GM19397 (cell line): ENCODE results near the gene VPS26C.
A peak's percentile ranks its signal among the peaks of the same experiment; 100 is the strongest.
"Not testable (repeated sequence)": the region's sequence is repeated elsewhere in the genome, so short reads cannot be mapped to it uniquely, and the experiment has no call there.

Source experiments
- ATAC-seq: cut with Tn5 transposase; IDR thresholded peaks from one replicate; pipeline ENCODE4 v1.9.1; 2021; ENCODE audit warnings: mild to moderate bottlenecking, moderate library complexity; ENCODE audit not compliant: unreplicated experiment

VPS26C gene

DNA sequence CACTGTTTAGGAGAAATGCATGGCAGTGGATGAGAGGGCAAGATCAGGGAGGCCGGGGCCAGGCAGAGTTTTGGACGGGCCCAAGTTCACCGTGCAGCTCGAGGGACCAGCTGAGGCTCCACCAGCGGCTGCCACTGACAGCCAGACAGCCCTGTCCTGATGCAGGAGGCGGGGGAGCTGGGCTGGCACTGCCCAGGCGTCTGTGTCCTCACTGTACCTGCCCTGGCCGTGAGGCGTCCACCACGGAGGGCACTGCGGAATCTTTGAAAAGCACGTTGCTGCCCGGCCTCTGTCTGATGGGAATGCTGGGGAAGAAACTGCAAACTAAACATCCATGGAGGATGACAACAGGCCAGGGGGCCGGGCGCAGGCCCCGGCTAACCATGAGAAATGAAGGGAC lies 35.5 kb downstream of the VPS26C start:
- no peak for ATAC-seq

DNA sequence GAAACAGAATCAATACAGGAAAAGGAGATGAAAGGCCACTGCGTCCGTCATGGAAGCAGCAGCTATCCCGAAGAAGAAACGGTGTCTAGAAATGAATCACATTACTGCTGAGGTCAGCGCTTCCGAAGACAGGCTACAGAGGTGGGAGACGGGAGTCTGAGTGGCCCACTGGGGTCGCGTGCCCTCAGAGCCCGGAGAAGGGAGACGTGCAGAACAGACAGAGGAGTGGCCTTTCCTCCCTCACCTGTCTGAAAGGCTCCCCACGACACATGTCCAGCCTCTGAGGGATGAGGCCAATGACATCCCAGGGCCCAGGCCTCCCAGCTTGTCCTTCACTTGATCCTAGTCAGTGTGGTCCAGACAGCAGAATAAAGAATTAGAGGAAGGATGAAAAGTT lies 35.9 kb downstream of the VPS26C start:
- no peak for ATAC-seq

DNA sequence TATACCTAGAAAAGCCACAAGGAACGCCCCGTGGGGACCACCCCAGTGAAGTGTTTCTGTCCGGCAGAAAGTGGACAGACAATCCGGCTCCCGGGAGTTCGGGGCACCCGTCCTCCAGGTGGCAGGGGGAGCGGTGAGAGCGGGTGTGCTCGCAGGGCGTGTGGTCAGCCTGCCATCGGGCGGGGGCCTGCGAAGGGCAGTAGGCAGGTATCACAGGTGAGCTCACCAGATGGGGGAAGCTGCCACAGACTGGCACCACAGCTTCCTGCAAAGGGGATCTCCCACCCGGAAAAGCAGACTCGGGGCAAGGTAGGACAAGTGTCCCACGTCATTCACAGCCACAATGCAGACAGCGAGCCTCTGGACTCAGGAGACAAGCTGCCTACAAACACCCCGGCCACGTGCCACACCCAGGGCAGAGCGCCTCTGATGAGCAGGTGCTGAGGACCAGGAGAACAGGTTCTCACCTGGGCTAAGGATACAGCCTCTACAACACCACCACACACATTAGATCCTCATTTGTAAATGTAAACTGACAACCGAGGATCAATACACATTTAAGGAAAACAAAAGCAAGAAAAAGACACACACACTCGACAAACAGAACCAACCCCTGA lies 36.4 kb downstream of the VPS26C start:
- no peak for ATAC-seq

DNA sequence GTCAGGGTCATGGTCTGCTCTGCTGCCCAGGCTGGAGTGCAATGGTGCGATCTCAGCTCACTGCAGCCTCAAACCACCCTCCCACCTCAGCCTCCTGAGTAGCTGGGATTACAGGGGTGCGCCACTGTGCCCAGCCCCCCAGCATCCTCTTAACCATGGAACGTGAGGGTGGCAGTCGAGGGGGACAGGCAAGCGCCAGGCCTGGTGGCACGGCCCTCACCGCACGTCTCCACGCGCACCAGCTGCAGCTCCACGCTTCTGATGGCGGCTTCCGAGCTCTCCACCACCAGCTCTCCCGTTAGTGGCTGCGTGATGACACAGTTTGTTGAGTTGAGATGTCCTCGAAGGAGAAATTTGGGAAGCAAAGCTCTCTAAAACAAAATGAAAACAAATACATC lies 39.1 kb downstream of the VPS26C start:
- no peak for ATAC-seq

DNA sequence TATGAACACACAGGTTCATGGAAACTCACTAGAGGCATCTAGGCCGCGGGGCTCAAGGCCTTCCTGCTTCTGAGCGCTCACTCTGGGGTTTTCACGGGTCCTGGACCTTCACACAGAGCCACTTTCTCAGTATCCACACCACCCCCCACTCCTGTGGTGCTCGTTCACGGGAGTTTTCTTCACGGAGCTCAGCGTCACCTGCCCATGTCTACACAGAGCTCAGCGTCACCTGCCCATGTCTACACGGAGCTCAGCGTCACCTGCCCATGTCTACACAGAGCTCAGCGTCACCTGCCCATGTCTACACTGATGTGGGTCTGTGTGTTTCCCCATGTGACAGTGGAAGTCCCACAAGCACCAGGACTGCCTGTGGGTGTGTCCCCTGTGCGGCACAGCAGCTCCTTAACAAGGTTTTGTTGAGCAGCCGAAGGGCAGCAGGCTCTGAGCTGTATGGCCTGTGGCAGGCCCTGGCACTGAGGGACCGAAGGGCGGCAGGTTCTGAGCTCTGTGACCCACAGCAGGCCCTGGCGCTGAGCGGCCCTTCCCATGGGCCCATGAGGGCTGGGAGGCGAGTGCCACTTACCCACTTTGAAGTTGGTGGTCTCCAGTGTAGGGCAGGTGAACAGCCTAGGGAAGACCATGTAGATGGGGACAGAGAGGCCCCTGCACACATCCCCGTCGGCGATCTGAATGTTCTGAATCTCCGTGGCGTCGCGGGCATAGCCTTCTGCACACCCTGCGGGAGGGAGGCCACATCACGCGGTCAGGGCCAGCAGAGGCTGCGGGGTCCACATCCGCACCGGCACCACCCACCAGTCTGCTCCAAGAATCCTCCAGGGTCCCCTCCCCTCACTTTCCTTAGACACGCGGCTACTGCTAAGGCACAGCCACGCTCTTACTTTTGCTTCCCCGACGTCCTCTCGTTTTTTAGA lies 39.8 kb downstream of the VPS26C start:
- ATAC-seq: no peak

DNA sequence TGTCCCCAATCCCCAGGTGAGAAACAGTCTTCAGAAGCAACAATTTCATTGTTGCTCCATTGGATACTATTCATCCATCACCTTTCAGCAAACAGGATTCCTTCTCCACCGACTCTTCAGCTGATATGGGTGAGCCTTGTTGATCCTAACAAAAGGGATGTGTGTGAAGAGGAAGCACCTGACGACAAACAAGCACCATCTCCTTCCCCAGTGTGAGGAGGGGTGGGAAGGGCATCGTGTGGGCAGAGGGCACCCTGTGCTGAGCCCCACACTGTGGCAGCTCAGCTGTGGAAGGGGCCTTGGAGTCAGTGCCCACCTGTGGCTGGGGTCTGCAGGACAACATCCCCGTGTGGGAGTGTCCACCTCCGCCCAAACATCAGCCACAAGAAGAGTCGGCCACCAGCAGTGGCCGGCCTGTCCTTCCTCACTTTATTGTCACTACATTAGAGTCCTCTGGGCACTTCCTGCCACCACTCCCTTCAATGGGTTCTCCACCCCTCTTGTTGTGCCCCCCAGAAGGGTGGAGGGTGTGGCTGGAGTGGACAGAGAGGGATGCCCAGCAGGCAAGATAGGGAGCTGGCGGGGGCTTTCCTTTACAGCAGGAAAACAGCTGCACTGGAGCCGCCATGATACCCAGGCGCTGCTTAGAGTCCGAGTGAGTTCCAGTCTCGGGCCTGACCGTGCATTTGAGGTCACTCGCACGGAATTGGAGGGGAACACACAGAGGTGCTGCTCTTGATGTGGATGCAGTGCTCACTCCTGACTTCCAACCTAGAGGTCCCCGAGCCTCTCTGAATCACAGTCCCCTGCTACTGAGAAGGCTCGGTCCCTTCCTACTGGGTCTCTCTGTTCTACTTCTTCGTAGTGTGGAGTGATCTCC lies 40.9 kb downstream of the VPS26C start:
- ATAC-seq: no peak

DNA sequence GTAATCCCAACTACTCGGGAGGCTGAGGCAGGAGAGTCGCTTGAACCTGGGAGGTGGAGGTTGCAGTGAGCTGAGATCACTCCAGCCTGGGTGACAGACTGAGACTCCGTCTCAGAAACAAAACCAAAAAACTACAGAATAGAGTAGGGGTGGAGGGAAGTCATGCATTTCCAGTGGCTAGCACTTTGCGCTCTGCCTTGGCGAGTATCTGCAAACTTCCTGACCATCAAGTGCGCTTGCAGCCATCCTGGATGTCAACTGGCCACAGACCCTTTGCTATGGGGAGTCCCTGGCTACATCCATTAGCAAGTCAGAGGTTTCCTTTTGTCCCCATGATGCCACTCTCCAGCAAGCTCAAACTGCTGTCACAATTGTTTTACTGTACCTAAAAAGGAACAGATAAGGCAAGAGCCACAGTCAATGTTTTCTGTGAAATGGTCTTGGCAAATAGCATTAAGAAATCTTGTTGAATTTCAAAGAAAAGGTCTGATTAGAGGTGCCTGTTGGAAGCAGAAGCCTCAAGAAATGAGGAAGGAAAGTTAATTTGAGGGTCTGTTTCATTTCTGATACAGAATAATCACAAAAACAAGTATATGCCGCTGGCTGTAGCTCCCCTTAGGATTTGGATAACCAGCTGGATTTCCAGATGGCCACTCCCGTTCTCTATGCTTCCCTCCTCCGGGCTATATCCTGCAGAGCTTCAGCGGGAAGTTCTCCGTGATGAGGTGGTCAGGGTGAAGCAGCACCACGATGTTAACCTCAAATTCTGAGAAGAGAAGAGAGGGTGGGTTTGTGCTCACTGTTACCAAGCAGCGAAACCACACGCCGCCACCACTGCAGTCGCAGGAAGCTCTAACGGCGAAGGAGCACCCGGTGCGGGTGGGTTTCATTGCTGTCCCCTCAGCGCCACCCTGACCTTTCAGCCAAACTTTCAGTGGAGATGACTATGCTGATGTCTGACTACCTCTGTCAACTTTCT lies 42.0 kb downstream of the VPS26C start:
- ATAC-seq: no peak

DNA sequence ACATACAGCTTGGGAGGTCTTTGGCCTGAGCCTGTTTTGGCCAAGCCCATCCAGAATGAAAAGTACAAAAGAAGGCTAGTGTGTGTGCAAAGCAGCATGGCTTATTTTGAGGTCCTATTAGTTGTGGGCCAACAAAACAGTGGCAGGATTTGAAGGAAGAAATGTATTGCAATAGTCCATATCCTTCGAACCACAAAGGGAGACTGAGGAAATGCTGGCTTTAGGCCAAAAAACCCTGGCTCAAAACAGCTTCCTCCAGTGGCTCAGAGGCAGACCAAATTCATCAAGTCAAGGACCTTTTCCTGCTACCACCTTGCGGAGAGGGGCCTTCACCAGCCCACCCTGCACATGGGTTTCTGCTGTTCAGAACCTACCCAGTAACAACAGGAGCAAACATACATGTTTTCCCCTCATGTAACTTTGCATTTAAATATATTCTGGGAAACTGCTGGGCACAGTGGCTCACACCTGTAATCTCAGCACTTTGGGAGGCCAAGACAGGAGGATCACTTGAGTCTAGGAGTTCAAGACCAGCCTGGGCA lies 43.3 kb downstream of the VPS26C start:
- no peak for ATAC-seq

DNA sequence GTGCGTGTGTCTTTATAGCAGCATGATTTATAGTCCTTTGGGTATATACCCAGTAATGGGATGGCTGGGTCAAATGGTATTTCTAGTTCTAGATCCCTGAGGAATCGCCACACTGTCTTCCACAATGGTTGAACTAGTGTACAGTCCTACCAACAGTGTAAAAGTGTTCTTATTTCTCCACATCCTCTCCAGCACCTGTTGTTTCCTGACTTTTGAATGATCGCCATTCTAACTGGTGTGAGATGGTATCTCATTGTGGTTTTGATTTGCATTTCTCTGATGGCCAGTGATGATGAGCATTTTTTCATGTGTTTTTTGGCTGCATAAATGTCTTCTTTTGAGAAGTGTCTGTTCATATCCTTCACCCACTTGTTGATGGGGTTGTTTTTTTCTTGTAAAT lies 44.9 kb downstream of the VPS26C start:
- ATAC-seq: not testable (repeated sequence)

DNA sequence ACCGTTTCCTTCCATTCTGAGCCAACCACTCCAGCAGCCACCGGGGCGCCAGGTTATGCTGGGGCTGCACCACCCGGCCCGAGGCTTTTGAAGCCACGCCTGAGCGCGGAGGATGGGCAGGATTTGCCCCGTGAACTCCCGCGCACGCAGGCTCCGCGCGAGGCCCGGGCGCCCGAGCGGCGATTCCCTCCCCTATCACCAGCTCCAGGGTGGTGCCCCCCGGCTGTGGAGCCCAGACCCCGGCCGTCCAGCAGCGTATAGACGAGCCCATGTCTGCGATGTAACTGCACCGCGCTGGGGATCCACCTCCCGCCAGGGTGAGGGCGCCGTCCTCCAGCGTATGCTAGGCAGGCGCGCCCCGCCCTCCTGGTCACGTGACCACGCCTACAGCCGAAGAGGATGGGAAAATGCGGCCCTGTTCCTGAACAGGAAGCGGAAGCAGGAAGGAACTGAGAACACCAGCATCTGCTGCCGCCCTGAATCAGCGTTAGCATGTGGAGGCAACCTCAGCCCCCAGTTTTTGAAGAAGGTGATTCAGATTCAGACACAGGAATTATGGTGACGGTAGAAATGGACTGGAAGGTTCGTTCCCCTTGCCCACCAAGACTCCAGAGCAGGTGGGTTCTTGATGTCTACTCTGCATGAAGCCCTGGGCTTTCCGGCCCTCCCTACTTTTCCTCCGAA lies 46.0 kb downstream of the VPS26C start:
- ATAC-seq: peak; percentile 84

DNA sequence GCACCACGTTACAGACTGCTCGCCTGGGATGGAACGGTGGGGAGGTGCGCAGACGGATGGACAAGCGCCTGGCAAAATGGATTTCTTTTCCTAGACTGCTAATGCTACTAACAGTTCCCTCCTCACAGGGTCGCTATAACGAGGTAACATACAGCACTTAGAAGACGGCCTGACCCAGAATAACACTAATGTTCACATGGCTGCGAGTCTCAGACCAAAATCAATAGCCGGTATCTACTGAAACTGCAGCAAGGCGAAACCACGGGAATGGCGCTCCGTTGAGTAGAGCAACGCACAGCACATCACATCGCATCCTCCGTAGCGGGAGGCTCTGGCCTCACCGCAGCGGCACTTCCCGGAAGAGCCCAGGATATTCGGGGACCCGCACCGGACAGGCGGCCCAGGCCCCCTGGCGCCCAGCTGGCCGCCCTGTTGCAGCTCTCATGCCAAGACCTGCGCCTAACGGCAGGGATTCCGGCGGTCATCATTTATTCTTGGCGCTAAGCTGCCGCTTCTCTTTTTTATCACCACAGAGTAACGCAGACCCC lies 46.6 kb downstream of the VPS26C start:
- peak; percentile 42 for ATAC-seq

DNA sequence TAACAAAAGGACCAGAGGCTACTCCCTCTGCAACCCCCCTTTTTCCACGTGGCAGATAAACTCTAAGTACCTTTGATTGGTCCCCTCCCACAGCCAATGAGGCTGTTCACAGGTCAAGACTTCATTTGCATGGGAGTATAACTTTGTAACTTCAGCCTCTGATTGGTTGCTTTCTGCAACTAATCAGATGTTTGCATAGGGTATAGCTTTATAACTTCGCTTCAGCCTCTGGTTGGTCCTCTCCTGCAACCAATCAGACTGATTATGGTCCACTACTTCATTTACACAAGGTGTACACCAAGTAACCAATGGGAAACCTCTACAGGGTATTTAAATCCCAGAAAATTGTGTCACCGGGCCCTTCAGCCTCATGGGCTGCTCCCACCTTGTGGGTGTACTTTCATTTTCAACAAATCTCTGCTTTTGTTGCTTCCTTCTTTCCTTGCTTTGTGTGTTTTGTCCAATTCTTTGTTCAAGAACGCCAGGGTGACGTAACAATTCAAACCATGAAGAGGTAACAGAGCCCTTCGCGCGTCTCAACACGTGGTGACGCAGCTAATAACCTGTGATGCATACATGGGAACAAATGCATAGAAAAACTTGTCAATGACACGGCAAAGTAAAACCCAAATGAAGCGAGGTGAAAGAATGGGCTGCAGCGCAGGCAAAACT lies 47.2 kb downstream of the VPS26C start:
- no peak for ATAC-seq

DNA sequence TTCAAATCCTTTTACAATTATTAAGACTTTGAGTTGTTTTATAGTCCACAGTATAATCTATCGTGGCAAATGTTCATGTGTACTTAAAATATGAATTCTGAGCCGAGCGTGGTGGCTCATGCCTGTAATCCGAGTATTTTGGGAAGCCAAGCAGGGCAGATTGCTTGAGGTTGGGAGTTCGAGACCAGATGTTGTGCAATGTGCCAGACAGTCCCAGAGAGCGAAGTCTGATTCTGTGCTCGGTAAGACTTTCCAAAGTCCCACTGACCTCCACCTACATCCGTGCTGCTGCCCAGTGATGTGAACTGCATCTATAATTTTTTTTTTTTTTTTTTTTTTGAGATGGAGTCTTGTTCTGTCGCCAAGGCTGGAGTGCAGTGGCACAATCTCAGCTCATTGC lies 52.2 kb downstream of the VPS26C start:
- ATAC-seq: no peak

DNA sequence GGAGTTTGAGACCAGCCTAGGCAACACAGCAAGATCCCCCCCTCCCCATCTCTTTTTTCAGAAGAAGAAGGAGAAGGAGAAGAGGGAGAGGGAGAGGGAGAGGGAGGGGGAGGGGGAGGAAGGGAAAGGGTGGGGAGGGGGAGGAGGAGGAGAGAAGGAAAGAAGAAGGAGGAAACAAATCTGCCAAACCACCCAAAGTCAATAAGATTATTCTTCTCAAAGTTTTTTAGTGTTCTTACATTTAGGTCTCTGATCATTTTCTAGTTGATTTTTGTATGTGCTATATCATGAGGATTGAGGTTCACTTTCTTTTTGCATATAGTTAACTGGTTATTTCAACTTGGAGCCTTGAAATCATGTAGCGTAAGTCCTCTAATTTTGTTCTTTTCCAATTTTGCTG lies 56.3 kb downstream of the VPS26C start:
- ATAC-seq: no peak

DNA sequence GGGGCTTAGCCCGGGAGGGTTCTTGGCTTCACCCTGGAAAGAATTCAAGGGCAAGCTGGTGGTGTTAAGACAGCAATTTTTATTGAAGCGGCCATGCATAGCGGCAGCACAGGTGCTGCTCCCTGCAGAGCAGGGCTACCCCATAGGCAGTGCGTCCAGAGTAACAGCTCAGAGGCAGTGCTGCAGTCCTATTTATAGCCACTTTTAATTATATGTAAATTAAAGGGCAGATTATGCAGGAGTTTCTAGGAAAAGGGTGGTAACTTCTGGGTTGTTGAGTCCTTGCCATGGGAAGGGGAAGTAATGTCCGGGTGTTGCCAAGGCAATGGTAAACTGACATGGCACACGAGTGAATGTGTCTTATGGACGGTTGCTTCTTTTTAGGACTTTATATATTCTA lies 57.0 kb downstream of the VPS26C start:
- ATAC-seq: no peak

DNA sequence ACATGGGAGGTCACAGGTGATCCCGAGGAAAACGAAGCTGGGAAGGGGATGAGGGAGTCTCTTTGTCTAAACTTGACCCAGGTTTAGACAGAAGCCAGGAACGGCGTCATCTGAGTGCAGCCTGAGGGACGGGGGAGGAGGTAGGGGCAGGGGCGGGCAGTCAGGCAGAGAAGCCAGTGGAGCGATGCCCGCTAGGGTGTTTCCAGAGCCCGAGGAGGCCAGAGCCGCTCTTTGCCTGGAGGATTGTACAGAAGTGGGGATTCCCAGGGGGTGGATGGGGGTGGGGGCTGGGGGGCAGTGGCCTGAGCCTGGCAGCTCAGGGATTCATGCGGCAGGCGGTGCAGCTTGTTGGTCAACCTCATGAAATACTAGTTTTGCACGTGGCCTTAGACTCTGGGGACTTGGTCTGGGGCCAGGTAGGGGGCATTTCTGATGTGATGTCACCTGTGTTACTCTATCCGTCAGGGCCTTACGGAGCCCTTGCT lies 58.4 kb downstream of the VPS26C start:
- ATAC-seq: peak; percentile 33

DNA sequence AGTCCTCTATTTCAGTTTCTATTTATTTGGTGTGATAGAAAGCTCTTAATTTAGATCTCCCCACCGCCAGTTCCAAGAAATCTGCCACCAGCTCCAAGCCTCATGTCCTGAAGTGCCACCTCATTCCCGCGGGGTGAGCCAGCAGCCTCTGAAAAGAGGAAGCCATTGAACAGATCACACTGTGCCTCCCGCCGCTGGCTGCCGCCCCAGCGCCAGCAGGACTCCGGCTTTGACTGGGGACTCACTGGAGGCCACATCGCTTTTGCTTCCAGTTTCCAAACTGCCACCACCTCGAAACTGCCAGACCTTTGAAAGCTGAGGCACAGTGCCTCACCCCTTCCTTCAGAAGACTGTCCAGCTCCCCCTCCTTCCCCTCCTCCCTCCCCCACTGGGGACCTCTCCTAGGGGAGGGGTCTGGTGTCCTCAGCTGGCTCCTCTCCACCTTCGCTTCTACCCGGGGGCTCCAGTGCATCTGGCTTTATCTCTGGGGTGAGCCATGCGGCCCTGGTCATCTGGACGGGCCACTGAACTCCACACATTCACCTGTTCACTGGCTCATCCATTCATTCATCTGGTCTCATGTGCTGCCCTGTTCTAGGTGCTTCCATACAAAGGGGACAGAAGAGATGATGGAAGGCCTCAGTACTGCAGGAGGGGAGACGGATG lies 58.9 kb downstream of the VPS26C start:
- peak; percentile 48 for ATAC-seq
